Heart left ventricle (tissue), 16 donors: Measurements from ENCODE around the gene WDR18. TPM values are rescaled to one million over a fixed set of nuclear protein-coding genes. Genes with fewer than 3 reads are reported as not detected.

ENCODE experiments used
- ATAC-seq, 4 donors: fragments of 200-7000 bp; cut with Tn5 transposase; one replicate each; pipeline ENCODE4 v1.9.1; 2020 to 2022; ENCODE audit warnings: moderate library complexity in 4 of 4, mild to moderate bottlenecking in 3 of 4, moderate number of reproducible peaks in 1 of 4
- DNase-seq, 5 donors: peaks; one replicate each; pipeline ENCODE4 v3.0.0-alpha.2; 2020
- H3K27ac ChIP-seq, 12 donors: fragments of 200-600 bp; sonication (generic) in 4 of 12; one replicate each; pipeline versions ENCODE4 v1.5.0 to v1.8.0; 2016 to 2022; ENCODE audit warnings: mild to moderate bottlenecking in 2 of 12
- H3K27me3 ChIP-seq, 9 donors: fragments of 200-600 bp; sonication (generic) in 2 of 9; one replicate each; pipeline versions ENCODE4 v1.5.1 to v1.8.0; 2016 to 2022; ENCODE audit warnings: mild to moderate bottlenecking in 3 of 9
- H3K36me3 ChIP-seq, 9 donors: fragments of 200-600 bp; sonication (generic) in 2 of 9; one replicate each; pipeline versions ENCODE4 v1.5.0 to v1.8.0; 2018 to 2022; ENCODE audit warnings: mild to moderate bottlenecking in 2 of 9
- H3K4me1 ChIP-seq, 12 donors: fragments of 200-600 bp; sonication (generic) in 4 of 12; one replicate each; pipeline versions ENCODE4 v1.5.0 to v1.8.0; 2016 to 2022; ENCODE audit warnings: mild to moderate bottlenecking in 3 of 12
- H3K4me3 ChIP-seq, 12 donors: fragments of 200-600 bp; sonication (generic) in 4 of 12; one replicate each; pipeline versions ENCODE4 v1.5.0 to v1.8.0; 2017 to 2022; ENCODE audit warnings: mild to moderate bottlenecking in 9 of 12, moderate library complexity in 4 of 12
- H3K9me3 ChIP-seq, 12 donors: fragments of 200-600 bp; sonication (generic) in 4 of 12; one replicate each; pipeline versions ENCODE4 v1.5.0 to v1.8.0; 2016 to 2022; ENCODE audit warnings: mild to moderate bottlenecking in 1 of 12
- POLR2A ChIP-seq, 2 donors: fragments of 450-650 bp; IDR thresholded peaks; one replicate each; pipeline ENCODE4 v1.6.1; 2017; ENCODE audit warnings: antibody characterized with exemption in 2 of 2, mild to moderate bottlenecking in 2 of 2, moderate library complexity in 2 of 2
- WGBS, 4 donors: extraction: QIAGEN DNeasy Blood & Tissue Kit in 2 of 4; methylation state at CpG; one replicate each; pipeline versions ENCODE4 v1.1.5 to v1.1.7; 2013 to 2018; 5-methylcytosine and 5-hydroxymethylcytosine counted together
- intact Hi-C, 10 donors: fragments of 100-400 bp; cut with DNase I; formaldehyde crosslinking; loops; one replicate each; pipeline versions ENCODE4 v1.11.1 to v1.14.2; 2022
- polyA plus RNA-seq, 2 donors: library from polyadenylated mRNA; stranded (reverse); fragments of 200-250 nt; gene quantifications; one replicate each; pipeline ENCODE4 v1.2.3, GENCODE V29; 2013
- total RNA-seq, 9 donors: library from RNA; depleted of rRNA in 2 of 9; stranded (reverse); fragments of >200 nt in 2 of 9; fragmentation: NEBNext Ultra II Directional in 3 of 9; extraction: Animal tissue kit (Norgen Biotek cat#: 25700) in 3 of 9; gene quantifications; one replicate each; pipeline versions ENCODE4 v1.1.0 to v1.2.4, GENCODE V29; 2016 to 2023
- TF ChIP-seq, protein P1 (sequence below), 12 donors: fragments of 200-600 bp; sonication (generic) in 4 of 12; IDR thresholded peaks; one replicate each; pipeline versions ENCODE4 v1.5.0 to v1.8.0; 2018 to 2022; ENCODE audit warnings: antibody characterized with exemption in 12 of 12, mild to moderate bottlenecking in 5 of 12
- donor health status: ischemic (EF 13 %, LVEDD 7.1; RV severe dilation, severe dysfunction).
- donor health status: healthy with polysubstance abuse.
- donor health status: DM: no; HTN: yes; CAD: no.
- donor health status: DM: no; HTN: no; CAD: no.
- donor health status: ischemic (EF 25% LVEDD 6.9; RV normal size, moderate dysfunction).
- donor health status: ischemic (EF 25% LVEDD 5.7; RV mildly dilated, moderate dysfunction).
- donor health status: healthy.
- donor health status: DM: yes; HTN: yes; CAD: no.
- donor health status: ischemic (EF 35%, LVEDD 5.7; RV mildly dilated, moderate dysfunction).
- donor health status: nonischemic (EF 11% LVEDD 7.7; RV severe dilation, severe dysfunction).
- donor health status: DM: yes; HTN: yes; CAD: no.
- donor health status: PGD.
- donor health status: ischemic (EF 29% LVEDD 5.4; RV normal size, mild dysfunction).
- donor health status: nonischemic (EF 23%, LVEDD 6.1; RV moderate dilation, normal function).

WDR18 gene
- total and polyA plus RNA-seq, 11 donors = 15.6 to 36.3 (median 19.4) TPM

DNA sequence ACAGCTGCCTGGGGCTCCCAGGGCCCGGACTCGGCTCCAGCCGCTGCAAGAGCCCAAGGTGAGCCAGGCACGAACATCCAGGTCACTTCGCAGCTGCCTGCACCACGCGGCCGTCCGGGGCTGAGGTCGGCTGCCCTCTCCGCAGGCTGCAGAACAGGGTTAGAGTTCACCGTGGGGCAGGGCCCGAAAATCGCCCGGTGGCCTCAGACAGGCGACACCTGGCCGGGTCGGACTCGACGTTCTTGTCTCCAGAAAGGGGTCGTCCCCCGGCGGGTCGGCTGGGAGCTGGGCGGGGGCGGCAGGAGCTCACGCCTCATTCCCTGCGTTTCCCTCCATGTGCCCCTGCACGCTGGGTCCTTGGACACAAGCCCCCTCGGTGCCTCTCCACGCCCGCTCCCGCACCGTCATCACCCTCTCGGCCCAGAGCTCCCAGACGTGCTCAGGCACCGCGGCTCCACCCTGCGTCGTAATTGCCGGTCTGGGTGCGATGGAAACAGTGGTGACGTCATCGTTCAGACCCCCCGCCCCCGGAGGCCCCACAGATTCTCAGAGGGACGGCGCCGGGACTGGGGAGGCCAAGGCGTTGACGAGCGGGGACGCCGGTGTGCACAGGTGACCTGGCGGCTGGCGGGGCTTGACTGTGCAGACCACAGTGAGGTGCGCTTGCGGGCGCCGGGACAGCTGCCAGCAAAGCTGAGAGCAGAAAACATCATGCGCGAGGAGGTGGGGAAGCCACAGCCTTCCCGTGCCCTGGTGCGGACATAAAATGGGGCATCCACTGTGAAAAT lies 12.1 kb downstream of the WDR18 start:
- H3K9me3 ChIP-seq = no peaks in the 10 kb centered on the region
- intact Hi-C loops = no loop called here
- peaks cover 0 to 28% (median 4%) of the 10 kb centered on the region in 9 donors for H3K36me3 ChIP-seq
- no peak overlapping the region for H3K4me3 ChIP-seq
- ATAC-seq (peak in 1 of 4 donors; percentile 17), DNase-seq (no peak)
- H3K27ac ChIP-seq = no peak overlapping the region
- TF ChIP-seq POLR2A (IDR thresholded peaks at IDR 0.05) = no peak
- TF ChIP-seq, protein P1, sequence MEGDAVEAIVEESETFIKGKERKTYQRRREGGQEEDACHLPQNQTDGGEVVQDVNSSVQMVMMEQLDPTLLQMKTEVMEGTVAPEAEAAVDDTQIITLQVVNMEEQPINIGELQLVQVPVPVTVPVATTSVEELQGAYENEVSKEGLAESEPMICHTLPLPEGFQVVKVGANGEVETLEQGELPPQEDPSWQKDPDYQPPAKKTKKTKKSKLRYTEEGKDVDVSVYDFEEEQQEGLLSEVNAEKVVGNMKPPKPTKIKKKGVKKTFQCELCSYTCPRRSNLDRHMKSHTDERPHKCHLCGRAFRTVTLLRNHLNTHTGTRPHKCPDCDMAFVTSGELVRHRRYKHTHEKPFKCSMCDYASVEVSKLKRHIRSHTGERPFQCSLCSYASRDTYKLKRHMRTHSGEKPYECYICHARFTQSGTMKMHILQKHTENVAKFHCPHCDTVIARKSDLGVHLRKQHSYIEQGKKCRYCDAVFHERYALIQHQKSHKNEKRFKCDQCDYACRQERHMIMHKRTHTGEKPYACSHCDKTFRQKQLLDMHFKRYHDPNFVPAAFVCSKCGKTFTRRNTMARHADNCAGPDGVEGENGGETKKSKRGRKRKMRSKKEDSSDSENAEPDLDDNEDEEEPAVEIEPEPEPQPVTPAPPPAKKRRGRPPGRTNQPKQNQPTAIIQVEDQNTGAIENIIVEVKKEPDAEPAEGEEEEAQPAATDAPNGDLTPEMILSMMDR (IDR thresholded peaks at IDR 0.05) = no peak
- 6 to 15% (median 12%) methylated on average over 36 to 64 of the region's 64 CpGs for WGBS, 4 donors
- peaks cover 27 to 64% (median 50%) of the 10 kb centered on the region in 9 donors for H3K27me3 ChIP-seq
- H3K4me1 ChIP-seq = peaks cover 0 to 27% (median 9%) of the 10 kb centered on the region in 12 donors

DNA sequence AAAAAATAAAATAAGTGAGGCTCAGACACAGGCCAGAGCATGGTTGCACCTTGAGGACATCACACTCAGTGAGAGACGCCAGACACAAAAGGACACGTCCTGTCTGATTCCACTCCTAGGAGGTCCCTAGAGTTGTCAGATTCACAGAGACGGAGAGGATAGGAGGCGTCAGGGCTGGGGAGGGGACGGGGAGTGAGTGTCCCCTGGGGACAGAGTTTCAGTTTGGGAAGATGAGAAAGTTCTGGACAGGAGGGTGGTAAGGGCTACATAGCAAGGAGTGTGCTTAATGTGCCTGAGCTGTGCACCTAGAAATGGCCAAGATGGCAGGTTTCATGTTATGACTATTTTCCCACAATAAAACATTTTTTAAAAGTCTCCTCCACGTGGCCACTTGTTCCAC lies 13.9 kb downstream of the WDR18 start:
- Histone ChIP-seq H3K27me3 (peaks cover 37 to 82% (median 60%) of the 10 kb centered on the region in 9 donors), H3K9me3 (no peaks in the 10 kb centered on the region), H3K27ac (no peak overlapping the region), H3K4me1 (peaks cover 0 to 34% (median 12%) of the 10 kb centered on the region in 12 donors), H3K36me3 (peaks cover 0 to 17% (median under 1%) of the 10 kb centered on the region in 9 donors), H3K4me3 (no peak overlapping the region)
- no peak for ATAC-seq
- WGBS, 4 donors = 4 to 29% (median 18%) methylated on average over 6 of the region's 6 CpGs
- intact Hi-C loops = no loop called here
- no peak for DNase-seq
- TF ChIP-seq, protein P1 (IDR thresholded peaks at IDR 0.05) = no peak
- no peak for TF ChIP-seq POLR2A (IDR thresholded peaks at IDR 0.05)

DNA sequence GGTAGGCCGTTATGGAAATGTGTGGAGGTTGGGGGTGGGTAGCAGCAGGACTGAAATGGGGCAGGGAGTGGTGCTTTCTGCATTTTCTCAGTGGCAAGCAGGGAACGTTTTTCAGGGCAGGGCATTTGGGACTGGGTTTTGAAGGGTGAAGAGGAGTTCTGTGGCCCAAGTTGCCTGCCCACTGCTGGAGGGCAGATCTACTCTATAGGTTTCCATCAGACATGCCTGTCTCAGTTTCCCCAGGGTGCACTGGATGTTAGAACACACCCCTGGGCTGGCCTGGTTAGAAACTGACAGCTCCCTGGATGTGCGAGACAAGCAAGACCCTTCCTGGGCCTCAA lies 15.2 kb downstream of the WDR18 start:
- TF ChIP-seq POLR2A (IDR thresholded peaks at IDR 0.05) = no peak
- TF ChIP-seq, protein P1 (IDR thresholded peaks at IDR 0.05) = no peak
- Histone ChIP-seq H3K4me3 (no peak overlapping the region), H3K4me1 (peaks cover 0 to 34% (median 12%) of the 10 kb centered on the region in 12 donors), H3K27ac (no peak overlapping the region), H3K27me3 (peaks cover 37 to 86% (median 60%) of the 10 kb centered on the region in 9 donors), H3K9me3 (no peaks in the 10 kb centered on the region), H3K36me3 (peaks cover 0 to 4% (median 0%) of the 10 kb centered on the region in 9 donors)
- no peak for DNase-seq
- ATAC-seq = no peak
- intact Hi-C loops = no loop called here
- 61 to 77% (median 66%) methylated on average over 3 of the region's 3 CpGs for WGBS, 4 donors

DNA sequence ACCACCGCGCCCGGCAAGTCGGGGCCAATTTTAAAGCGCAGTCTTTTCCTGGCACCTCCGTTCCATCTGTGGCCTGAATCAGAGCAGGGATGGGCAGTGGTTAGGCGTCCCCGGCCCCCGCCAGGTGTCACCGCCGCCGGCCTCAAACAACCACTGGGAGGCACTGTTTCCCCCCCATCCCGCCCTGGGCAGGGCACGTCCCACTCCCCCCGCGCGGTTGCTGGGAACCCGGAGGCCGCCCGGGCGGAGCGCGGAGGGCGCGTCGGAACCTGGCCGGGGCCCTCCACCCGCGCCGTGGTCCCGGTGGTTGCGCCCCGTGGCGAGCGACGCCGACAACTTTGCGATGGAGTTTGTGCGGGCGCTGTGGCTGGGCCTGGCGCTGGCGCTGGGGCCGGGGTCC lies 15.9 kb downstream of the WDR18 start, which contains the start of gene GRIN3B:
Gene GRIN3B, plus strand, starts transcription at position 325 of the 400 bp plus-strand sequence. Its CDS starts 19 bp downstream, at position 344.
- ATAC-seq = peak in 3 of 4 donors; percentile 28 to 37 (median 32)
- H3K27ac ChIP-seq = no peak within 1 kb of the TSS
- H3K4me3 ChIP-seq = peak within 1 kb of the TSS in 9 of 12 donors; percentile 6 to 42 (median 24)
- intact Hi-C loops = no loop called here
- H3K36me3 ChIP-seq = no peaks in the 10 kb centered on the region
- H3K9me3 ChIP-seq = no peaks in the 10 kb centered on the region
- H3K4me1 ChIP-seq = peaks cover 0 to 34% (median 12%) of the 10 kb centered on the region in 12 donors
- peaks cover 37 to 81% (median 60%) of the 10 kb centered on the region in 9 donors for H3K27me3 ChIP-seq
- DNase-seq = peak in 4 of 5 donors; percentile 49 to 82 (median 58)
- 2 to 4% (median 2%) methylated on average over 20 to 43 of the region's 43 CpGs for WGBS, 4 donors
- no peak for TF ChIP-seq POLR2A (IDR thresholded peaks at IDR 0.05)
- TF ChIP-seq, protein P1 (IDR thresholded peaks at IDR 0.05) = peak in 11 of 12 donors; percentile 15 to 55 (median 47)
